K562 treated with DMSO at 1 percent for 4 hours (cell line): ENCODE results near the gene ZNF92. TPM values are rescaled to one million over a fixed set of nuclear protein-coding genes. Genes with fewer than 3 reads are reported as not detected.

Experiments
- total RNA-seq: library from RNA; unstranded; fragments of 300-600 nt; gene quantifications from 2 replicates; pipeline ENCODE4 v1.2.3, GENCODE V29; 2022; ENCODE audit not compliant: insufficient read depth

The ZNF92 gene
- total RNA-seq: 9.4 and 9.9 TPM in 2 replicates

GRCh38 chr7:65373608-65374351 lies at the start of gene ZNF92:
Gene ZNF92, plus strand, starts transcription at chr7:65373855. Its CDS starts 143 bp downstream, at chr7:65373998.

